Colon (tissue), 2 donors: ENCODE measurements around the gene AGBL5.

Experiments
- FAIRE-seq: peaks from 2 replicates; lab custom pipeline; 2012; peaks lifted over from hg19 to GRCh38; lab: Jason Lieb, UNC
- donor health status: control.
- donor health status: control.

AGBL5 gene

GRCh38 chr2:27078267-27079194 is 27.1 kb downstream of the AGBL5 start, which contains the start of gene EMILIN1:
Gene EMILIN1, plus strand, starts transcription at chr2:27078615. Its CDS starts 451 bp downstream, at chr2:27079066.
- FAIRE-seq, result no peak

GRCh38 chr2:27079233-27080139 is 28.0 kb downstream of the AGBL5 start:
- FAIRE-seq, result no peak

- FAIRE-seq, result no peak
These were observed 28.6 kb downstream of the AGBL5 start for GRCh38 chr2:27080140-27080469.

GRCh38 chr2:27080603-27080936 is 29.1 kb downstream of the AGBL5 start:
- FAIRE-seq, result no peak

GRCh38 chr2:27081984-27082772 is 30.7 kb downstream of the AGBL5 start:
- no peak for FAIRE-seq

- no peak for FAIRE-seq
These were observed 31.4 kb downstream of the AGBL5 start for GRCh38 chr2:27082773-27083409.

GRCh38 chr2:27083410-27084296 is 32.2 kb downstream of the AGBL5 start:
- no peak for FAIRE-seq

GRCh38 chr2:27084297-27085061 is 33.0 kb downstream of the AGBL5 start:
- FAIRE-seq, result no peak

GRCh38 chr2:27085062-27085672 is 33.7 kb downstream of the AGBL5 start:
- no peak for FAIRE-seq

GRCh38 chr2:27085673-27086089 is 34.2 kb downstream of the AGBL5 start:
- no peak for FAIRE-seq

GRCh38 chr2:27086090-27086723 is 34.7 kb downstream of the AGBL5 start:
- no peak for FAIRE-seq

- FAIRE-seq, result no peak
These were observed 35.5 kb downstream of the AGBL5 start, which contains the start of gene KHK for GRCh38 chr2:27086724-27087593. Gene KHK, plus strand, starts transcription at chr2:27086772. Its CDS starts 488 bp downstream, at chr2:27087260.

- FAIRE-seq, result no peak
These were observed 36.4 kb downstream of the AGBL5 start for GRCh38 chr2:27087823-27088410.

GRCh38 chr2:27088634-27089033 is 37.2 kb downstream of the AGBL5 start:
- no peak for FAIRE-seq

GRCh38 chr2:27089111-27089954 is 37.9 kb downstream of the AGBL5 start:
- no peak for FAIRE-seq
